Panc1 (cell line): ENCODE results near the gene ZP2. TPM values are rescaled to one million over a fixed set of nuclear protein-coding genes. Genes with fewer than 3 reads are reported as not detected.

Experiments used
- ATAC-seq: fragments of 200-7000 bp; cut with Tn5 transposase; 2 replicates; pipeline ENCODE4 v1.9.1; 2020; ENCODE audit warnings: mild to moderate bottlenecking, moderate library complexity
- BruUV-seq: library from RNA; stranded (reverse); fragments of 400-500 nt; replicated peaks from 2 replicates; lab custom pipeline; 2021; lab: Mats Ljungman, UMichigan
- CTCF ChIA-PET: fragments of 300-600 bp; sonication (Branson Sonifier 250); formaldehyde crosslinking; loops from one replicate; lab custom pipeline; 2022; ENCODE audit warnings: antibody characterized with exemption; lab: Charles Lee
- POLR2A ChIA-PET: fragments of 300-600 bp; sonication (Branson Sonifier 250); formaldehyde crosslinking; loops from one replicate; lab custom pipeline; 2022; ENCODE audit warnings: antibody characterized with exemption; lab: Charles Lee
- DNase-seq: peaks from one replicate; pipeline ENCODE4 v3.0.0-alpha.2; 2010; ENCODE audit warnings: low read depth, low spot score
- H3K27ac ChIP-seq: 2 replicates; pipeline ENCODE4 v1.5.1; 2011; ENCODE audit warnings: mild to moderate bottlenecking, low read length, inconsistent platforms
- H3K27me3 ChIP-seq: fragments of 200-500 bp; sonication (Bioruptor generic); 2 replicates; pipeline ENCODE4 v1.6.0; 2014; ENCODE audit warnings: low read length, inconsistent platforms; ENCODE audit not compliant: control insufficient read depth, insufficient read depth
- H3K36me3 ChIP-seq: fragments of 200-500 bp; sonication (Bioruptor generic); 2 replicates; pipeline ENCODE4 v1.5.1; 2014; ENCODE audit warnings: inconsistent platforms, mild to moderate bottlenecking, low read length, moderate library complexity; ENCODE audit not compliant: control insufficient read depth, insufficient read depth
- H3K4me1 ChIP-seq: 2 replicates; pipeline ENCODE4 v1.5.1; 2011; ENCODE audit warnings: inconsistent platforms, mild to moderate bottlenecking, low read length, moderate library complexity; ENCODE audit not compliant: control insufficient read depth, insufficient read depth
- H3K4me3 ChIP-seq, 2 experiments: 2 replicates each; pipeline ENCODE4 v1.5.1; 2011 to 2012; ENCODE audit warnings: low read depth in 2 of 2, low read length in 2 of 2, mild to moderate bottlenecking in 2 of 2, inconsistent platforms in 1 of 2, moderate library complexity in 1 of 2
- H3K9me3 ChIP-seq: fragments of 200-500 bp; sonication (Bioruptor generic); 2 replicates; pipeline ENCODE4 v1.5.1; 2014; ENCODE audit warnings: low read depth, mild to moderate bottlenecking, inconsistent platforms, low read length, moderate library complexity; ENCODE audit not compliant: control insufficient read depth, insufficient read depth
- POLR2AphosphoS5 ChIP-seq: IDR thresholded peaks from 2 replicates; pipeline ENCODE4 v1.6.1; 2012; ENCODE audit warnings: mild to moderate bottlenecking, low read depth, low read length, moderate library complexity
- SIN3A ChIP-seq: IDR thresholded peaks from 2 replicates; pipeline ENCODE4 v1.6.1; 2012; ENCODE audit warnings: low read depth, mild to moderate bottlenecking, low read length, moderate library complexity, borderline replicate concordance; ENCODE audit not compliant: insufficient read depth
- TCF7L2 ChIP-seq: IDR thresholded peaks from 2 replicates; pipeline ENCODE4 v1.6.1; 2011; ENCODE audit warnings: mild to moderate bottlenecking, low read depth, low read length, inconsistent platforms
- in situ Hi-C: cut with HindIII; loops from 2 replicates; pipeline ENCODE4 v1.10.0; 2016; ENCODE audit warnings: low sequenced_read_pairs, low pct_unique_long_range_greater_than_20kb
- intact Hi-C: fragments of 100-400 bp; cut with micrococcal nuclease; formaldehyde crosslinking; loops from one replicate; pipeline ENCODE4 v1.10.0; 2022; ENCODE audit not compliant: unreplicated experiment
- total RNA-seq: library from RNA; stranded (reverse); gene quantifications from one replicate; pipeline ENCODE4 v1.2.1, GENCODE V29; 2021; ENCODE audit not compliant: unreplicated experiment
- TF ChIP-seq, protein P1 (sequence below): fragments of 450-650 bp; IDR thresholded peaks from 2 replicates; pipeline ENCODE4 v1.5.1; 2017; ENCODE audit warnings: mild to moderate bottlenecking
- TF ChIP-seq, protein P2 (sequence below), 2 experiments: IDR thresholded peaks; 2 replicates each; pipeline ENCODE4 v1.6.1; 2011 to 2012; ENCODE audit warnings: low read depth in 2 of 2, control low read depth in 1 of 2, low read length in 1 of 2, mild to moderate bottlenecking in 1 of 2, moderate library complexity in 1 of 2; ENCODE audit not compliant: insufficient read depth in 1 of 2

Gene ZP2
- total RNA-seq, 1 experiment from 2014 or later = not detected

DNA sequence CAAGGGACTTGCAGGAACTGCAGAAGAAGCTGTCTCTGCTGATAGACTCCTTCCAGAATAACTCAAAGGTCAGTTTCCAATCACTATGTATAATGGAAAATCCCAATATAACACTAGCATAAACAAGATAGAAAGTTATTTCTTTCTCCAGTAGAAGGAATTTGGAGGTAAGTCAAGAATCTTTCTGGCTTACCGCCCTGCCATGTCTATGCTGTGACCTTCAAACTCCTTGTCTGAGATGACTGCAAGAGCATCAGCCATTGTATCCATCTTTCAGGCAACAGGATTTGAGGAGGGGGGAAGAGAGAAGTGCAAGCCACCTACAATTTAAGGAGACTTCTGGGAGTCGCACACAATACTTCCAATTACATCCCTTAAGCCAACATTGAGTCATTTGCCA, 50.2 kb downstream of the ZP2 start:
- ChIA-PET CTCF (no interaction called here), POLR2A (interaction anchor here (0.6 kb wide), 1 partner anchor 97 kb away, joined by 16 read pairs; no protein-coding TSS in a partner anchor)
- H3K9me3 ChIP-seq = no peaks in the 10 kb centered on the region
- in situ Hi-C loops = no loop called here
- H3K36me3 ChIP-seq = no peaks in the 10 kb centered on the region; the same call in 1 of the 2 replicates
- no peak overlapping the region for H3K4me3 ChIP-seq
- no peak overlapping the region for H3K27ac ChIP-seq
- peaks cover 3% of the 10 kb centered on the region; the same call in 1 of the 2 replicates for H3K4me1 ChIP-seq
- ATAC-seq = no peak
- no peak for TF ChIP-seq POLR2AphosphoS5
- TF ChIP-seq, protein P1, sequence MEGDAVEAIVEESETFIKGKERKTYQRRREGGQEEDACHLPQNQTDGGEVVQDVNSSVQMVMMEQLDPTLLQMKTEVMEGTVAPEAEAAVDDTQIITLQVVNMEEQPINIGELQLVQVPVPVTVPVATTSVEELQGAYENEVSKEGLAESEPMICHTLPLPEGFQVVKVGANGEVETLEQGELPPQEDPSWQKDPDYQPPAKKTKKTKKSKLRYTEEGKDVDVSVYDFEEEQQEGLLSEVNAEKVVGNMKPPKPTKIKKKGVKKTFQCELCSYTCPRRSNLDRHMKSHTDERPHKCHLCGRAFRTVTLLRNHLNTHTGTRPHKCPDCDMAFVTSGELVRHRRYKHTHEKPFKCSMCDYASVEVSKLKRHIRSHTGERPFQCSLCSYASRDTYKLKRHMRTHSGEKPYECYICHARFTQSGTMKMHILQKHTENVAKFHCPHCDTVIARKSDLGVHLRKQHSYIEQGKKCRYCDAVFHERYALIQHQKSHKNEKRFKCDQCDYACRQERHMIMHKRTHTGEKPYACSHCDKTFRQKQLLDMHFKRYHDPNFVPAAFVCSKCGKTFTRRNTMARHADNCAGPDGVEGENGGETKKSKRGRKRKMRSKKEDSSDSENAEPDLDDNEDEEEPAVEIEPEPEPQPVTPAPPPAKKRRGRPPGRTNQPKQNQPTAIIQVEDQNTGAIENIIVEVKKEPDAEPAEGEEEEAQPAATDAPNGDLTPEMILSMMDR = no peak
- TF ChIP-seq, protein P2, sequence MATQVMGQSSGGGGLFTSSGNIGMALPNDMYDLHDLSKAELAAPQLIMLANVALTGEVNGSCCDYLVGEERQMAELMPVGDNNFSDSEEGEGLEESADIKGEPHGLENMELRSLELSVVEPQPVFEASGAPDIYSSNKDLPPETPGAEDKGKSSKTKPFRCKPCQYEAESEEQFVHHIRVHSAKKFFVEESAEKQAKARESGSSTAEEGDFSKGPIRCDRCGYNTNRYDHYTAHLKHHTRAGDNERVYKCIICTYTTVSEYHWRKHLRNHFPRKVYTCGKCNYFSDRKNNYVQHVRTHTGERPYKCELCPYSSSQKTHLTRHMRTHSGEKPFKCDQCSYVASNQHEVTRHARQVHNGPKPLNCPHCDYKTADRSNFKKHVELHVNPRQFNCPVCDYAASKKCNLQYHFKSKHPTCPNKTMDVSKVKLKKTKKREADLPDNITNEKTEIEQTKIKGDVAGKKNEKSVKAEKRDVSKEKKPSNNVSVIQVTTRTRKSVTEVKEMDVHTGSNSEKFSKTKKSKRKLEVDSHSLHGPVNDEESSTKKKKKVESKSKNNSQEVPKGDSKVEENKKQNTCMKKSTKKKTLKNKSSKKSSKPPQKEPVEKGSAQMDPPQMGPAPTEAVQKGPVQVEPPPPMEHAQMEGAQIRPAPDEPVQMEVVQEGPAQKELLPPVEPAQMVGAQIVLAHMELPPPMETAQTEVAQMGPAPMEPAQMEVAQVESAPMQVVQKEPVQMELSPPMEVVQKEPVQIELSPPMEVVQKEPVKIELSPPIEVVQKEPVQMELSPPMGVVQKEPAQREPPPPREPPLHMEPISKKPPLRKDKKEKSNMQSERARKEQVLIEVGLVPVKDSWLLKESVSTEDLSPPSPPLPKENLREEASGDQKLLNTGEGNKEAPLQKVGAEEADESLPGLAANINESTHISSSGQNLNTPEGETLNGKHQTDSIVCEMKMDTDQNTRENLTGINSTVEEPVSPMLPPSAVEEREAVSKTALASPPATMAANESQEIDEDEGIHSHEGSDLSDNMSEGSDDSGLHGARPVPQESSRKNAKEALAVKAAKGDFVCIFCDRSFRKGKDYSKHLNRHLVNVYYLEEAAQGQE (IDR thresholded peaks at IDR 0.05; ENCODE audit: insufficient read depth in 1 of 2, low read depth in 2 of 2, low read length in 1 of 2) = no peak
- no peak for TF ChIP-seq TCF7L2
- TF ChIP-seq SIN3A = no peak
- BruUV-seq = TSS peak; percentile 63
- H3K27me3 ChIP-seq = no peaks in the 10 kb centered on the region
- no peak for DNase-seq
- intact Hi-C loops = no loop called here

DNA sequence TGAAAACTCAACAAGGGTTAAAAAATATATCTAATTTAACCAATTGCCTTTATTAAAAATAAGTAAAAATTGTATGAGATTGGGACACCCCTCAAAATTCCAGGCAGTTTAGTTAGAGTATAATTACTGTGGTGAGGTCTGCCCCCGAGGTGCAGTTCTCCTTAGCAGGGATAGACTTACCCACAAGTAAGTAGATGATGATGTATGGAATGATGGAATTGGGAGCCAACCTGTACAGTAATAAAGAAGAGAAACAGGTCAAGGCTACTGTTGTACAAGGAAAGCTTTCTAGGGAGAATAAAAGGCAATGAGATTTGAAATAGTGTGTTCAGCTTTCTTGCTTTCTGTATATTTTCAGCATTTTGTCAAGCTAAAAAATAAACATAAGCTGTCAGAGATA, 51.1 kb downstream of the ZP2 start:
- no peaks in the 10 kb centered on the region for H3K27me3 ChIP-seq
- TF ChIP-seq POLR2AphosphoS5 (no peak), TCF7L2 (no peak), SIN3A (no peak)
- TF ChIP-seq, protein P1 = no peak
- TF ChIP-seq, protein P2 (IDR thresholded peaks at IDR 0.05; ENCODE audit: insufficient read depth in 1 of 2, low read depth in 2 of 2, low read length in 1 of 2) = no peak
- ChIA-PET CTCF (no interaction called here), POLR2A (no interaction called here)
- in situ Hi-C loops = no loop called here
- H3K4me1 ChIP-seq = peaks cover 3% of the 10 kb centered on the region; the same call in 1 of the 2 replicates
- no TSS peak for BruUV-seq
- DNase-seq (no peak), ATAC-seq (no peak)
- H3K4me3 ChIP-seq = no peak overlapping the region
- no peaks in the 10 kb centered on the region; the same call in 1 of the 2 replicates for H3K36me3 ChIP-seq
- no peaks in the 10 kb centered on the region for H3K9me3 ChIP-seq
- H3K27ac ChIP-seq = no peak overlapping the region
- intact Hi-C loops = no loop called here
